IMR-90 (cell line): ENCODE results near the gene LIMS4. TPM values are rescaled to one million over a fixed set of nuclear protein-coding genes. Genes with fewer than 3 reads are reported as not detected.
"Not testable (repeated sequence)": the region's sequence is repeated elsewhere in the genome, so short reads cannot be mapped to it uniquely, and the experiment has no call there.

Experiments used
- ATAC-seq: fragments of 200-7000 bp; cut with Tn5 transposase; 2 replicates; pipeline ENCODE4 v1.9.1; 2020; ENCODE audit warnings: low read depth, mild to moderate bottlenecking, moderate library complexity
- BruUV-seq: library from RNA; stranded (reverse); fragments of 400-500 nt; replicated peaks from 2 replicates; lab custom pipeline; 2021; lab: Mats Ljungman, UMichigan
- CTCF ChIA-PET: fragments of 300-600 bp; formaldehyde crosslinking; extraction: SDS; loops from one replicate; lab custom pipeline; 2021; ENCODE audit warnings: antibody characterized with exemption; lab: Yijun Ruan, JAX
- POLR2A ChIA-PET: fragments of 300-600 bp; sonication (Branson Sonifier 250); formaldehyde crosslinking; loops from one replicate; lab custom pipeline; 2022; ENCODE audit warnings: antibody characterized with exemption; ENCODE audit not compliant: unreplicated experiment; lab: Charles Lee
- DNase-seq: peaks from one replicate; pipeline ENCODE4 v3.0.0; 2013
- H2AFZ ChIP-seq: replicated peaks from 2 replicates; pipeline ENCODE3; 2013; ENCODE audit warnings: low read length, mild to moderate bottlenecking; ENCODE audit not compliant: poor library complexity
- H2AK5ac ChIP-seq: 2 replicates; pipeline ENCODE4 v1.6.1; 2013; ENCODE audit warnings: low read depth, low read length, inconsistent platforms
- H2AK9ac ChIP-seq: replicated peaks from 2 replicates; pipeline ENCODE3; 2013; ENCODE audit warnings: mild to moderate bottlenecking, low read depth, low read length, moderate library complexity; ENCODE audit not compliant: poor library complexity
- H2BK120ac ChIP-seq: 2 replicates; pipeline ENCODE4 v1.6.1; 2013; ENCODE audit warnings: low read depth, low read length, inconsistent platforms
- H2BK15ac ChIP-seq: 3 replicates; pipeline ENCODE4 v1.6.1; 2013; ENCODE audit warnings: low read depth, low read length, inconsistent platforms
- H2BK20ac ChIP-seq: 2 replicates; pipeline ENCODE4 v1.6.1; 2013; ENCODE audit warnings: low read depth, mild to moderate bottlenecking, inconsistent platforms, low read length, moderate library complexity
- H2BK5ac ChIP-seq: 2 replicates; pipeline ENCODE4 v1.6.1; 2013; ENCODE audit warnings: mild to moderate bottlenecking, low read depth, low read length, inconsistent platforms; ENCODE audit not compliant: poor library complexity, severe bottlenecking
- H3K14ac ChIP-seq: replicated peaks from 2 replicates; pipeline ENCODE4 v1.6.1; 2013; ENCODE audit warnings: low read depth, low read length, inconsistent platforms
- H3K18ac ChIP-seq: 2 replicates; pipeline ENCODE4 v1.6.1; 2013; ENCODE audit warnings: low read depth, low read length, control low read depth
- H3K23ac ChIP-seq: 2 replicates; pipeline ENCODE4 v1.6.1; 2013; ENCODE audit warnings: low read depth, low read length, inconsistent platforms
- H3K27ac ChIP-seq: 2 replicates; pipeline ENCODE4 v1.5.1; 2013; ENCODE audit warnings: mild to moderate bottlenecking, control low read depth, low read length; ENCODE audit not compliant: insufficient read depth
- H3K27me3 ChIP-seq: 2 replicates; pipeline ENCODE4 v1.6.1; 2013; ENCODE audit warnings: low read length; ENCODE audit not compliant: control insufficient read depth, insufficient read depth
- H3K36me3 ChIP-seq: 2 replicates; pipeline ENCODE4 v1.6.1; 2013; ENCODE audit warnings: low read length, mixed read lengths; ENCODE audit not compliant: control insufficient read depth, insufficient read depth
- H3K4ac ChIP-seq: 2 replicates; pipeline ENCODE4 v1.6.1; 2013; ENCODE audit warnings: low read depth, low read length, inconsistent platforms
- H3K4me1 ChIP-seq: 2 replicates; pipeline ENCODE4 v1.6.1; 2013; ENCODE audit warnings: low read length, mixed read lengths; ENCODE audit not compliant: control insufficient read depth, insufficient read depth
- H3K4me2 ChIP-seq: 2 replicates; pipeline ENCODE4 v1.6.1; 2013; ENCODE audit warnings: low read depth, mild to moderate bottlenecking, control low read depth, low read length, moderate library complexity
- H3K4me3 ChIP-seq: 2 replicates; pipeline ENCODE4 v1.5.1; 2013; ENCODE audit warnings: low read depth, mild to moderate bottlenecking, control low read depth, low read length, moderate library complexity; ENCODE audit not compliant: insufficient read depth
- H3K56ac ChIP-seq: 2 replicates; pipeline ENCODE4 v1.6.1; 2013; ENCODE audit warnings: low read length, inconsistent platforms; ENCODE audit not compliant: insufficient read depth; ENCODE audit errors: extremely low read depth
- H3K79me1 ChIP-seq, 2 experiments: 2 replicates each; pipeline ENCODE4 v1.6.1; 2013; ENCODE audit warnings: low read length in 2 of 2, inconsistent platforms in 1 of 2, low read depth in 1 of 2
- H3K9ac ChIP-seq: 2 replicates; pipeline ENCODE4 v1.6.1; 2013; ENCODE audit warnings: low read depth, low read length, control low read depth
- H3K9me1 ChIP-seq: 2 replicates; pipeline ENCODE4 v1.6.1; 2013; ENCODE audit warnings: low read length, inconsistent platforms; ENCODE audit not compliant: insufficient read depth
- H3K9me3 ChIP-seq: 2 replicates; pipeline ENCODE4 v1.6.1; 2013; ENCODE audit warnings: low read length; ENCODE audit not compliant: control insufficient read depth, insufficient read depth
- H4K20me1 ChIP-seq: 2 replicates; pipeline ENCODE4 v1.6.1; 2013; ENCODE audit warnings: low read length, inconsistent platforms; ENCODE audit not compliant: insufficient read depth
- H4K5ac ChIP-seq: 2 replicates; pipeline ENCODE4 v1.6.1; 2013; ENCODE audit warnings: mild to moderate bottlenecking, low read depth, low read length, control low read depth
- H4K8ac ChIP-seq, 2 experiments: 2 replicates each; pipeline ENCODE4 v1.6.1; 2013; ENCODE audit warnings: low read depth in 2 of 2, low read length in 2 of 2, control low read depth in 1 of 2, inconsistent platforms in 1 of 2
- H4K91ac ChIP-seq: 2 replicates; pipeline ENCODE4 v1.6.1; 2013; ENCODE audit warnings: low read depth, low read length, inconsistent platforms; ENCODE audit not compliant: insufficient read depth
- WGBS, 2 experiments: methylation state at CpG; one replicate each; pipeline versions ENCODE4 v1.1.5 to v1.1.7; 2013; ENCODE audit warnings: missing lambda C conversion rate in 2 of 2; ENCODE audit not compliant: insufficient read length in 1 of 2; ENCODE audit errors: extremely low coverage in 2 of 2; 5-methylcytosine and 5-hydroxymethylcytosine counted together
- dilution Hi-C: fragments of 300-500 bp; cut with HindIII; formaldehyde crosslinking; loops from one replicate; pipeline ENCODE4 v1.14.3; 2018; ENCODE audit warnings: low sequenced_read_pairs; ENCODE audit not compliant: unreplicated experiment
- in situ Hi-C: fragments of 300-500 bp; cut with MboI; formaldehyde crosslinking; loops from 3 replicates; pipeline ENCODE4 v1.14.3; 2019; ENCODE audit warnings: low sequenced_read_pairs, inconsistent platforms, mixed read lengths
- intact Hi-C: fragments of 100-400 bp; cut with micrococcal nuclease; formaldehyde crosslinking; loops from 2 replicates; pipeline ENCODE4 v1.10.0; 2022
- polyA plus RNA-seq, 3 experiments: library from polyadenylated mRNA; depleted of rRNA; stranded (reverse); fragments of >200 nt; gene quantifications; 2 replicates each; pipeline ENCODE4 v1.2.3, GENCODE V29; 2012; ENCODE audit warnings: low replicate concordance in 1 of 3
- total RNA-seq: library from RNA; depleted of rRNA; stranded (reverse); fragments of >200 nt; gene quantifications from 2 replicates; pipeline ENCODE4 v1.2.3, GENCODE V29; 2012

LIMS4 gene
- total and polyA plus RNA-seq, 2 of the 4 experiments (the other 2 are of a cell fraction), result 3.6 to 5.2 TPM

GRCh38 chr2:110488991-110489390, 16.4 kb upstream of the LIMS4 start:
- H2AFZ ChIP-seq, H3K56ac ChIP-seq, H4K91ac ChIP-seq, H3K36me3 ChIP-seq, H3K79me1 ChIP-seq, H4K8ac ChIP-seq, H3K18ac ChIP-seq, POLR2A ChIA-PET, H4K5ac ChIP-seq, H2AK5ac ChIP-seq, ATAC-seq, H3K9ac ChIP-seq, in situ Hi-C loops, H4K20me1 ChIP-seq, H2BK15ac ChIP-seq, DNase-seq, H2BK120ac ChIP-seq, H3K27ac ChIP-seq, H3K4ac ChIP-seq, H3K4me2 ChIP-seq, H3K9me3 ChIP-seq, H3K4me3 ChIP-seq, intact Hi-C loops, BruUV-seq, H3K9me1 ChIP-seq, H2BK5ac ChIP-seq, H2BK20ac ChIP-seq, CTCF ChIA-PET, dilution Hi-C loops, H3K23ac ChIP-seq, H2AK9ac ChIP-seq, H3K14ac ChIP-seq, H3K4me1 ChIP-seq, H3K27me3 ChIP-seq: not testable (repeated sequence)
- no CpG with 5 or more reads among the region's 1 CpG for WGBS, 2 experiments

- H2BK15ac ChIP-seq, H3K4me1 ChIP-seq, H2BK120ac ChIP-seq, CTCF ChIA-PET, H3K9ac ChIP-seq, H3K4me3 ChIP-seq, H2BK20ac ChIP-seq, H3K23ac ChIP-seq, H4K91ac ChIP-seq, H3K36me3 ChIP-seq, BruUV-seq, H4K20me1 ChIP-seq, H3K27ac ChIP-seq, DNase-seq, H3K4me2 ChIP-seq, H4K8ac ChIP-seq, H3K4ac ChIP-seq, H3K56ac ChIP-seq, dilution Hi-C loops, H3K14ac ChIP-seq, POLR2A ChIA-PET, in situ Hi-C loops, H3K9me3 ChIP-seq, H4K5ac ChIP-seq, H2BK5ac ChIP-seq, H2AK9ac ChIP-seq, H2AFZ ChIP-seq, intact Hi-C loops, H3K79me1 ChIP-seq, H2AK5ac ChIP-seq, H3K18ac ChIP-seq, H3K27me3 ChIP-seq, H3K9me1 ChIP-seq: not testable (repeated sequence)
- WGBS, 2 experiments, result no CpG with 5 or more reads among the region's 4 CpGs
- peak; percentile 47; the same call in 1 of the 2 replicates for ATAC-seq
These were observed 10.1 kb upstream of the LIMS4 start for GRCh38 chr2:110482697-110483096.
